ENCODE data around the gene PDE9A.

Gene PDE9A

GRCh38 chr21:42671778-42672593, 18.6 kb downstream of the PDE9A start:
- DNase-seq (ENCODE audit: low read depth in 2 of 2) = no peak

- DNase-seq (ENCODE audit: low read depth in 2 of 2) = no peak
Observed at GRCh38 chr21:42672699-42673458, 19.5 kb downstream of the PDE9A start.

GRCh38 chr21:42673633-42674328, 20.4 kb downstream of the PDE9A start:
- DNase-seq (ENCODE audit: low read depth in 2 of 2) = no peak

GRCh38 chr21:42674351-42674940, 21.0 kb downstream of the PDE9A start:
- DNase-seq (ENCODE audit: low read depth in 2 of 2) = no peak

- DNase-seq (ENCODE audit: low read depth in 2 of 2) = no peak
Observed at GRCh38 chr21:42675403-42675802, 22.0 kb downstream of the PDE9A start.

GRCh38 chr21:42676808-42677207, 23.4 kb downstream of the PDE9A start:
- DNase-seq (ENCODE audit: low read depth in 2 of 2) = no peak

GRCh38 chr21:42677339-42678321, 24.2 kb downstream of the PDE9A start:
- no peak for DNase-seq (ENCODE audit: low read depth in 2 of 2)

- no peak for DNase-seq (ENCODE audit: low read depth in 2 of 2)
Observed at GRCh38 chr21:42678618-42679295, 25.3 kb downstream of the PDE9A start.

- DNase-seq (ENCODE audit: low read depth in 2 of 2) = no peak
Observed at GRCh38 chr21:42679319-42680057, 26.1 kb downstream of the PDE9A start.

- DNase-seq (ENCODE audit: low read depth in 2 of 2) = no peak
Observed at GRCh38 chr21:42680058-42680330, 26.6 kb downstream of the PDE9A start.

- DNase-seq (ENCODE audit: low read depth in 2 of 2) = no peak
Observed at GRCh38 chr21:42680429-42680828, 27.0 kb downstream of the PDE9A start.

GRCh38 chr21:42681296-42682206, 28.1 kb downstream of the PDE9A start:
- no peak for DNase-seq (ENCODE audit: low read depth in 2 of 2)

- DNase-seq (ENCODE audit: low read depth in 2 of 2) = no peak
Observed at GRCh38 chr21:42682661-42683210, 29.3 kb downstream of the PDE9A start.

GRCh38 chr21:42683371-42684108, 30.1 kb downstream of the PDE9A start:
- no peak for DNase-seq (ENCODE audit: low read depth in 2 of 2)

GRCh38 chr21:42684109-42684916, 30.9 kb downstream of the PDE9A start:
- DNase-seq (ENCODE audit: low read depth in 2 of 2) = peak; percentile 23 to 37

- no peak for DNase-seq (ENCODE audit: low read depth in 2 of 2)
Observed at GRCh38 chr21:42685036-42685435, 31.6 kb downstream of the PDE9A start.

- DNase-seq (ENCODE audit: low read depth in 2 of 2) = no peak
Observed at GRCh38 chr21:42685954-42686500, 32.6 kb downstream of the PDE9A start.

Measured in stimulated activated CD4-positive, alpha-beta T cell treated with anti-CD3 and anti-CD28 coated beads, Interleukin-1b, Interleukin-23, amount 100 ng/mL, for 4 hours (primary cell).